HG03060 (cell line): Measurements from ENCODE around the gene ZNF799.
"Not testable (repeated sequence)": the region's sequence is repeated elsewhere in the genome, so short reads cannot be mapped to it uniquely, and the experiment has no call there.

ENCODE experiments used
- ATAC-seq: cut with Tn5 transposase; IDR thresholded peaks from one replicate; pipeline ENCODE4 v1.9.1; 2021; ENCODE audit warnings: low read depth, moderate number of reproducible peaks; ENCODE audit not compliant: unreplicated experiment

The ZNF799 gene

GRCh38 chr19:12364391-12365235 is 36.5 kb downstream of the ZNF799 start:
- ATAC-seq: no peak

GRCh38 chr19:12362236-12362635 is 38.8 kb downstream of the ZNF799 start:
- ATAC-seq: not testable (repeated sequence)

- ATAC-seq: no peak
Measured at GRCh38 chr19:12353375-12353774, 47.7 kb downstream of the ZNF799 start.

GRCh38 chr19:12350890-12351197 is 50.2 kb downstream of the ZNF799 start:
- ATAC-seq: no peak

- ATAC-seq: no peak
Measured at GRCh38 chr19:12350185-12350889, 50.7 kb downstream of the ZNF799 start.

- no peak for ATAC-seq
Measured at GRCh38 chr19:12346896-12347295, 54.2 kb downstream of the ZNF799 start.

- ATAC-seq: no peak
Measured at GRCh38 chr19:12345197-12345596, 55.9 kb downstream of the ZNF799 start.
